PC-9 (cell line): ENCODE data around the gene PEAK3.

Experiments used
- EZH2 ChIP-seq: fragments of 200-600 bp; sonication (generic); IDR thresholded peaks from 2 replicates; pipeline ENCODE4 v1.8.0; 2017; ENCODE audit warnings: antibody characterized with exemption, low read depth
- TF ChIP-seq, protein P1 (sequence below): fragments of 200-600 bp; sonication (generic); conservative IDR thresholded peaks from 2 replicates; pipeline ENCODE4 v1.6.1; 2017; ENCODE audit warnings: mixed run types, antibody characterized with exemption, mild to moderate bottlenecking, moderate library complexity

GRCh38 chr19:2230033-2230531 is 51.9 kb downstream of the PEAK3 start:
- TF ChIP-seq, protein P1, sequence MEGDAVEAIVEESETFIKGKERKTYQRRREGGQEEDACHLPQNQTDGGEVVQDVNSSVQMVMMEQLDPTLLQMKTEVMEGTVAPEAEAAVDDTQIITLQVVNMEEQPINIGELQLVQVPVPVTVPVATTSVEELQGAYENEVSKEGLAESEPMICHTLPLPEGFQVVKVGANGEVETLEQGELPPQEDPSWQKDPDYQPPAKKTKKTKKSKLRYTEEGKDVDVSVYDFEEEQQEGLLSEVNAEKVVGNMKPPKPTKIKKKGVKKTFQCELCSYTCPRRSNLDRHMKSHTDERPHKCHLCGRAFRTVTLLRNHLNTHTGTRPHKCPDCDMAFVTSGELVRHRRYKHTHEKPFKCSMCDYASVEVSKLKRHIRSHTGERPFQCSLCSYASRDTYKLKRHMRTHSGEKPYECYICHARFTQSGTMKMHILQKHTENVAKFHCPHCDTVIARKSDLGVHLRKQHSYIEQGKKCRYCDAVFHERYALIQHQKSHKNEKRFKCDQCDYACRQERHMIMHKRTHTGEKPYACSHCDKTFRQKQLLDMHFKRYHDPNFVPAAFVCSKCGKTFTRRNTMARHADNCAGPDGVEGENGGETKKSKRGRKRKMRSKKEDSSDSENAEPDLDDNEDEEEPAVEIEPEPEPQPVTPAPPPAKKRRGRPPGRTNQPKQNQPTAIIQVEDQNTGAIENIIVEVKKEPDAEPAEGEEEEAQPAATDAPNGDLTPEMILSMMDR, result no peak
- TF ChIP-seq EZH2, result no peak
